IMR-90 (cell line): ENCODE measurements around the gene FAM219A. TPM values are rescaled to one million over a fixed set of nuclear protein-coding genes. Genes with fewer than 3 reads are reported as not detected.

Experiments used
- ATAC-seq: fragments of 200-7000 bp; cut with Tn5 transposase; 2 replicates; pipeline ENCODE4 v1.9.1; 2020; ENCODE audit warnings: low read depth, mild to moderate bottlenecking, moderate library complexity
- BruUV-seq: library from RNA; stranded (reverse); fragments of 400-500 nt; replicated peaks from 2 replicates; lab custom pipeline; 2021; lab: Mats Ljungman, UMichigan
- CTCF ChIA-PET: fragments of 300-600 bp; formaldehyde crosslinking; extraction: SDS; loops from one replicate; lab custom pipeline; 2021; ENCODE audit warnings: antibody characterized with exemption; lab: Yijun Ruan, JAX
- POLR2A ChIA-PET: fragments of 300-600 bp; sonication (Branson Sonifier 250); formaldehyde crosslinking; loops from one replicate; lab custom pipeline; 2022; ENCODE audit warnings: antibody characterized with exemption; ENCODE audit not compliant: unreplicated experiment; lab: Charles Lee
- DNase-seq: peaks from one replicate; pipeline ENCODE4 v3.0.0; 2013
- H2AFZ ChIP-seq: replicated peaks from 2 replicates; pipeline ENCODE3; 2013; ENCODE audit warnings: low read length, mild to moderate bottlenecking; ENCODE audit not compliant: poor library complexity
- H2AK5ac ChIP-seq: 2 replicates; pipeline ENCODE4 v1.6.1; 2013; ENCODE audit warnings: low read depth, low read length, inconsistent platforms
- H2AK9ac ChIP-seq: replicated peaks from 2 replicates; pipeline ENCODE3; 2013; ENCODE audit warnings: mild to moderate bottlenecking, low read depth, low read length, moderate library complexity; ENCODE audit not compliant: poor library complexity
- H2BK120ac ChIP-seq: 2 replicates; pipeline ENCODE4 v1.6.1; 2013; ENCODE audit warnings: low read depth, low read length, inconsistent platforms
- H2BK15ac ChIP-seq: 3 replicates; pipeline ENCODE4 v1.6.1; 2013; ENCODE audit warnings: low read depth, low read length, inconsistent platforms
- H2BK20ac ChIP-seq: 2 replicates; pipeline ENCODE4 v1.6.1; 2013; ENCODE audit warnings: low read depth, mild to moderate bottlenecking, inconsistent platforms, low read length, moderate library complexity
- H2BK5ac ChIP-seq: 2 replicates; pipeline ENCODE4 v1.6.1; 2013; ENCODE audit warnings: mild to moderate bottlenecking, low read depth, low read length, inconsistent platforms; ENCODE audit not compliant: poor library complexity, severe bottlenecking
- H3K14ac ChIP-seq: replicated peaks from 2 replicates; pipeline ENCODE4 v1.6.1; 2013; ENCODE audit warnings: low read depth, low read length, inconsistent platforms
- H3K18ac ChIP-seq: 2 replicates; pipeline ENCODE4 v1.6.1; 2013; ENCODE audit warnings: low read depth, low read length, control low read depth
- H3K23ac ChIP-seq: 2 replicates; pipeline ENCODE4 v1.6.1; 2013; ENCODE audit warnings: low read depth, low read length, inconsistent platforms
- H3K27ac ChIP-seq: 2 replicates; pipeline ENCODE4 v1.5.1; 2013; ENCODE audit warnings: mild to moderate bottlenecking, control low read depth, low read length; ENCODE audit not compliant: insufficient read depth
- H3K27me3 ChIP-seq: 2 replicates; pipeline ENCODE4 v1.6.1; 2013; ENCODE audit warnings: low read length; ENCODE audit not compliant: control insufficient read depth, insufficient read depth
- H3K36me3 ChIP-seq: 2 replicates; pipeline ENCODE4 v1.6.1; 2013; ENCODE audit warnings: low read length, mixed read lengths; ENCODE audit not compliant: control insufficient read depth, insufficient read depth
- H3K4ac ChIP-seq: 2 replicates; pipeline ENCODE4 v1.6.1; 2013; ENCODE audit warnings: low read depth, low read length, inconsistent platforms
- H3K4me1 ChIP-seq: 2 replicates; pipeline ENCODE4 v1.6.1; 2013; ENCODE audit warnings: low read length, mixed read lengths; ENCODE audit not compliant: control insufficient read depth, insufficient read depth
- H3K4me2 ChIP-seq: 2 replicates; pipeline ENCODE4 v1.6.1; 2013; ENCODE audit warnings: low read depth, mild to moderate bottlenecking, control low read depth, low read length, moderate library complexity
- H3K4me3 ChIP-seq: 2 replicates; pipeline ENCODE4 v1.5.1; 2013; ENCODE audit warnings: low read depth, mild to moderate bottlenecking, control low read depth, low read length, moderate library complexity; ENCODE audit not compliant: insufficient read depth
- H3K56ac ChIP-seq: 2 replicates; pipeline ENCODE4 v1.6.1; 2013; ENCODE audit warnings: low read length, inconsistent platforms; ENCODE audit not compliant: insufficient read depth; ENCODE audit errors: extremely low read depth
- H3K79me1 ChIP-seq, 2 experiments: 2 replicates each; pipeline ENCODE4 v1.6.1; 2013; ENCODE audit warnings: low read length in 2 of 2, inconsistent platforms in 1 of 2, low read depth in 1 of 2
- H3K9ac ChIP-seq: 2 replicates; pipeline ENCODE4 v1.6.1; 2013; ENCODE audit warnings: low read depth, low read length, control low read depth
- H3K9me1 ChIP-seq: 2 replicates; pipeline ENCODE4 v1.6.1; 2013; ENCODE audit warnings: low read length, inconsistent platforms; ENCODE audit not compliant: insufficient read depth
- H3K9me3 ChIP-seq: 2 replicates; pipeline ENCODE4 v1.6.1; 2013; ENCODE audit warnings: low read length; ENCODE audit not compliant: control insufficient read depth, insufficient read depth
- H4K20me1 ChIP-seq: 2 replicates; pipeline ENCODE4 v1.6.1; 2013; ENCODE audit warnings: low read length, inconsistent platforms; ENCODE audit not compliant: insufficient read depth
- H4K5ac ChIP-seq: 2 replicates; pipeline ENCODE4 v1.6.1; 2013; ENCODE audit warnings: mild to moderate bottlenecking, low read depth, low read length, control low read depth
- H4K8ac ChIP-seq, 2 experiments: 2 replicates each; pipeline ENCODE4 v1.6.1; 2013; ENCODE audit warnings: low read depth in 2 of 2, low read length in 2 of 2, control low read depth in 1 of 2, inconsistent platforms in 1 of 2
- H4K91ac ChIP-seq: 2 replicates; pipeline ENCODE4 v1.6.1; 2013; ENCODE audit warnings: low read depth, low read length, inconsistent platforms; ENCODE audit not compliant: insufficient read depth
- BHLHE40 ChIP-seq: fragments of 150-350 bp; IDR thresholded peaks from 2 replicates; pipeline ENCODE4 v1.6.1; 2016; ENCODE audit warnings: mild to moderate bottlenecking, low read depth, low read length
- CEBPB ChIP-seq: IDR thresholded peaks from 2 replicates; pipeline ENCODE4 v1.6.1; 2012; ENCODE audit warnings: low read depth, low read length, improper control_type of control experiment
- CHD1 ChIP-seq: IDR thresholded peaks from 2 replicates; pipeline ENCODE4 v1.6.1; 2012; ENCODE audit warnings: low read depth, low read length, improper control_type of control experiment
- FOS ChIP-seq: fragments of 150-350 bp; IDR thresholded peaks from 2 replicates; pipeline ENCODE4 v1.6.1; 2016; ENCODE audit warnings: low read depth, low read length
- MAFK ChIP-seq: IDR thresholded peaks from 2 replicates; pipeline ENCODE4 v1.6.1; 2012; ENCODE audit warnings: low read depth, low read length, improper control_type of control experiment
- MXI1 ChIP-seq: IDR thresholded peaks from 2 replicates; pipeline ENCODE4 v1.6.1; 2012; ENCODE audit warnings: low read depth, mild to moderate bottlenecking, low read length, moderate library complexity, borderline replicate concordance
- NFE2L2 ChIP-seq: fragments of 150-350 bp; IDR thresholded peaks from 2 replicates; pipeline ENCODE4 v1.6.1; 2016; ENCODE audit warnings: low read depth, mild to moderate bottlenecking, low read length
- POLR2A ChIP-seq: IDR thresholded peaks from 2 replicates; pipeline ENCODE4 v1.6.1; 2012; ENCODE audit warnings: mild to moderate bottlenecking, low read depth, low read length
- RAD21 ChIP-seq: IDR thresholded peaks from 2 replicates; pipeline ENCODE4 v1.6.1; 2012; ENCODE audit warnings: low read length, improper control_type of control experiment
- RFX5 ChIP-seq: IDR thresholded peaks from 2 replicates; pipeline ENCODE4 v1.8.0; 2012; ENCODE audit warnings: low read depth, mild to moderate bottlenecking, low read length, moderate library complexity
- SMC3 ChIP-seq: fragments of 150-350 bp; IDR thresholded peaks from 2 replicates; pipeline ENCODE4 v1.6.1; 2016; ENCODE audit warnings: low read depth, mild to moderate bottlenecking, antibody characterized with exemption, low read length, moderate library complexity
- USF2 ChIP-seq: fragments of 150-350 bp; IDR thresholded peaks from 2 replicates; pipeline ENCODE4 v1.6.1; 2017; ENCODE audit warnings: mild to moderate bottlenecking, antibody characterized with exemption, low read length, low read depth
- WGBS, 2 experiments: methylation state at CpG; one replicate each; pipeline versions ENCODE4 v1.1.5 to v1.1.7; 2013; ENCODE audit warnings: missing lambda C conversion rate in 2 of 2; ENCODE audit not compliant: insufficient read length in 1 of 2; ENCODE audit errors: extremely low coverage in 2 of 2; 5-methylcytosine and 5-hydroxymethylcytosine counted together
- dilution Hi-C: fragments of 300-500 bp; cut with HindIII; formaldehyde crosslinking; loops from one replicate; pipeline ENCODE4 v1.14.3; 2018; ENCODE audit warnings: low sequenced_read_pairs; ENCODE audit not compliant: unreplicated experiment
- in situ Hi-C: fragments of 300-500 bp; cut with MboI; formaldehyde crosslinking; loops from 3 replicates; pipeline ENCODE4 v1.14.3; 2019; ENCODE audit warnings: low sequenced_read_pairs, inconsistent platforms, mixed read lengths
- intact Hi-C: fragments of 100-400 bp; cut with micrococcal nuclease; formaldehyde crosslinking; loops from 2 replicates; pipeline ENCODE4 v1.10.0; 2022
- polyA plus RNA-seq, 3 experiments: library from polyadenylated mRNA; depleted of rRNA; stranded (reverse); fragments of >200 nt; gene quantifications; 2 replicates each; pipeline ENCODE4 v1.2.3, GENCODE V29; 2012; ENCODE audit warnings: low replicate concordance in 1 of 3
- total RNA-seq: library from RNA; depleted of rRNA; stranded (reverse); fragments of >200 nt; gene quantifications from 2 replicates; pipeline ENCODE4 v1.2.3, GENCODE V29; 2012

Gene FAM219A
- total and polyA plus RNA-seq, 2 of the 4 experiments (the other 2 are of a cell fraction), result 4.8 to 20.8 TPM

DNA sequence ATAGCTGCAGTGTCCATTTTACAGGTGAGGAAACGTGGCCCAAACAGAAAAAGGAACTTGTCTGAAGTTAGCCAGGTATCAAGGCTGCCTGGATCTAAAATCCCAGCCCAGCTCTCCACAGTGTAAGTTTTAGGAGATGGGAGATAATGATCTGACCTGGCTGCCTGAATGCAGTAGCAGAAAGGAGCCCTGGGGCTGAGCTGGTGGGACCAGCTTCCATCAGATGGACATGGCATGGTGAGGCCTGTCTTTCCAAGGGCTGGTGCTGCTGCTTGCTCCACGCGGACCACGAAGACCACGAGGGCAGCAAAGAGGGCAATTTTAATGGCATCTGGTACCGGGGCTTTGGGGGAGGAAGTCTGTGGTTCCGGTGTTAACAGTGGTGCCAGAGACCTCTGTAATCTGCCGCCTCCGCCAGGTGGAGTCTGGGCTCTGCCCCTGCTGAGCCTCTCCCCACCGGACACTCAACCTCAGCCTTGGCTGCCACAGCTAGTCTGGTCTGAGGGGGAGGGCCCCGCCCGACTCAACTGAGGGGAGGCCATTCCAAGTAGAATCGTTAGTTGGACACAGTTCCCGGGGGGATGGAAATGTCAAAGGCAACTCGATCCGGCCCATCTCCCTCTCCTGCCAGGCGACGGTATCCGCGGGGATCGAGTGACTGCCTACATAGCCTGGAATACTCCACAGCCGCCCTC, 82.3 kb downstream of the FAM219A start:
- no TSS peak for BruUV-seq
- peak overlapping the region; percentile 40; the same call in 1 of the 2 replicates for H3K23ac ChIP-seq
- dilution Hi-C loops (no loop called here), in situ Hi-C loops (no loop called here), intact Hi-C loops (loop anchor here (5.0 kb wide), 1 partner anchor 449 kb away; no protein-coding TSS in a partner anchor)
- no peak overlapping the region for H3K4ac ChIP-seq
- no peak overlapping the region for H2BK20ac ChIP-seq
- TF ChIP-seq RFX5 (no peak), CEBPB (no peak), MAFK (no peak), NFE2L2 (no peak), FOS (no peak), RAD21 (no peak), BHLHE40 (no peak), POLR2A (no peak), CHD1 (no peak), SMC3 (no peak), USF2 (no peak), MXI1 (no peak)
- H3K4me3 ChIP-seq, result peak overlapping the region; percentile 54
- no peaks in the 10 kb centered on the region; the same call in 1 of the 2 replicates for H4K20me1 ChIP-seq
- no peak overlapping the region for H2BK15ac ChIP-seq
- no peak overlapping the region for H3K14ac ChIP-seq
- H3K27me3 ChIP-seq, result peaks cover 24% of the 10 kb centered on the region; the same call in 1 of the 2 replicates
- no peak overlapping the region for H2BK120ac ChIP-seq
- no peak overlapping the region for H2BK5ac ChIP-seq
- peak; percentile 1; the same call in 1 of the 2 replicates for ATAC-seq
- no peak overlapping the region for H3K18ac ChIP-seq
- peaks cover 8% of the 10 kb centered on the region; the same call in 1 of the 2 replicates for H3K9me1 ChIP-seq
- 0% methylated on average over 3 of the region's 22 CpGs; no CpG with 5 or more reads in 1 of the 2 experiments for WGBS, 2 experiments
- H3K56ac ChIP-seq, result no peak overlapping the region
- peaks cover 7% of the 10 kb centered on the region for H3K4me1 ChIP-seq
- ChIA-PET POLR2A (no interaction called here), CTCF (interaction anchor here (0.8 kb wide), 1 partner anchor 302 kb away, joined by 3 read pairs; no protein-coding TSS in a partner anchor)
- H2AK5ac ChIP-seq, result 0 out of 2 replicates have a peak overlapping the region, but pooled peaks have one; percentile 24
- peaks cover 3% of the 10 kb centered on the region; the same call in 1 of the 2 replicates for H3K36me3 ChIP-seq
- H4K91ac ChIP-seq, result no peak overlapping the region
- no peak for DNase-seq
- H3K4me2 ChIP-seq, result peak overlapping the region; percentile 50
- no peak overlapping the region for H3K27ac ChIP-seq
- no peak overlapping the region for H4K5ac ChIP-seq
- H3K79me1 ChIP-seq, result no peaks in the 10 kb centered on the region
- H3K9ac ChIP-seq, result peak overlapping the region; percentile 2; the same call in 1 of the 2 replicates
- peak overlapping the region; percentile 98 for H2AFZ ChIP-seq
- H3K9me3 ChIP-seq, result peaks cover 12% of the 10 kb centered on the region; the same call in 1 of the 2 replicates
- peak overlapping the region; percentile 90 for H2AK9ac ChIP-seq
- H4K8ac ChIP-seq, result no peak overlapping the region; a peak in 1 of 4 replicates
